Erythroblast (primary cell): ENCODE measurements around the gene CHST8.

Experiments
- DNase-seq, 2 experiments: peaks; one replicate each; lab custom pipeline; 2025; lab: John Stamatoyannopoulos, UW
- GATA1 ChIP-seq: IDR thresholded peaks from 2 replicates; pipeline ENCODE4 v1.6.1; 2011; ENCODE audit warnings: low read depth, mild to moderate bottlenecking, control low read depth, low read length, moderate library complexity
- POLR2A ChIP-seq: IDR thresholded peaks from 2 replicates; pipeline ENCODE4 v1.6.1; 2011; ENCODE audit warnings: mild to moderate bottlenecking, low read length

The CHST8 gene

GRCh38 chr19:33804021-33804799, 182.5 kb downstream of the CHST8 start:
- no peak for DNase-seq
- TF ChIP-seq GATA1 (no peak), POLR2A (no peak)

GRCh38 chr19:33805313-33805712, 183.6 kb downstream of the CHST8 start:
- no peak for DNase-seq
- no peak for TF ChIP-seq POLR2A
- TF ChIP-seq GATA1: no peak

GRCh38 chr19:33805840-33806433, 184.2 kb downstream of the CHST8 start:
- TF ChIP-seq GATA1: no peak
- no peak for TF ChIP-seq POLR2A
- no peak for DNase-seq

GRCh38 chr19:33806434-33806881, 184.7 kb downstream of the CHST8 start:
- no peak for DNase-seq
- TF ChIP-seq POLR2A: no peak
- no peak for TF ChIP-seq GATA1

GRCh38 chr19:33808399-33808798, 186.6 kb downstream of the CHST8 start:
- no peak for DNase-seq
- TF ChIP-seq GATA1 (no peak), POLR2A (no peak)

GRCh38 chr19:33809960-33810359, 188.2 kb downstream of the CHST8 start:
- DNase-seq: no peak
- TF ChIP-seq POLR2A: no peak
- TF ChIP-seq GATA1: no peak

- TF ChIP-seq POLR2A (no peak), GATA1 (no peak)
- no peak for DNase-seq
Measured at GRCh38 chr19:33810821-33811220, 189.1 kb downstream of the CHST8 start.

- no peak for DNase-seq
- TF ChIP-seq GATA1 (no peak), POLR2A (no peak)
Measured at GRCh38 chr19:33811246-33811645, 189.5 kb downstream of the CHST8 start.

GRCh38 chr19:33811736-33812387, 190.1 kb downstream of the CHST8 start:
- no peak for DNase-seq

GRCh38 chr19:33812388-33813330, 190.9 kb downstream of the CHST8 start:
- no peak for DNase-seq
- TF ChIP-seq POLR2A (no peak), GATA1 (no peak)

More at GRCh38 chr19:33811736-33812387, 190.1 kb downstream of the CHST8 start:
- TF ChIP-seq GATA1 (no peak), POLR2A (no peak)

GRCh38 chr19:33813391-33814101, 191.8 kb downstream of the CHST8 start:
- no peak for DNase-seq
- TF ChIP-seq POLR2A (no peak), GATA1 (no peak)

GRCh38 chr19:33814181-33815165, 192.7 kb downstream of the CHST8 start:
- no peak for TF ChIP-seq POLR2A
- no peak for TF ChIP-seq GATA1

More at GRCh38 chr19:33814181-33815165, 192.7 kb downstream of the CHST8 start:
- DNase-seq: no peak
